ENCODE data around the gene ACP2. TPM values are rescaled to one million over a fixed set of nuclear protein-coding genes. Genes with fewer than 3 reads are reported as not detected.
"Not testable (repeated sequence)": the region's sequence is repeated elsewhere in the genome, so short reads cannot be mapped to it uniquely, and the experiment has no call there.

Gene ACP2
- polyA plus RNA-seq, 1 donor, result 87.3 TPM

DNA sequence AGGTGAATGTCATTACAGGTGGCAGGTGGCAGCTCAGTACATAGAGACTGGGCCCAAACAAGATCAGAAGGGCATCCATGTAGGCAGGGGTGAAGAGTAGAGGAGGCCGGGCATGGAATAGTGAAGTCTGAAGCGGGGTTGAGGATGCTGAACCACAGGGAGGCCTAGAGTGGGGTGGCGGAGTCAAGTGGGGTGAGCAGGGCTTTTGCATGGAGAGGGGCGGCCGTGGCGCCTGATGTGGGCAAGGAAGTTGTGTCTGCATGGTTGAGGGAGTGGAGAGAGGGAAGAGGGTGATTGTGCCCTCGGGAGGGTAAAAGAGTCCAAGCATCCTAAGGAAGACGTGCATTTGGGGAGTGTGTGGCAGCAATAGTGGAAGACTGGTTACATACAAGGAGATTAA, 19.5 kb downstream of the ACP2 start:
- H3K27ac ChIP-seq (ENCODE audit: low read length), result no peak overlapping the region
- H3K4me3 ChIP-seq (ENCODE audit: low read length), result no peak overlapping the region
- no peaks in the 10 kb centered on the region for H3K27me3 ChIP-seq (ENCODE audit: control insufficient read depth, insufficient read depth, low read length)
- no peak for DNase-seq
- H3K9me3 ChIP-seq (ENCODE audit: control insufficient read depth, low read depth, low read length), result no peaks in the 10 kb centered on the region
- 83% methylated on average over 1 of the region's 8 CpGs for WGBS (ENCODE audit: insufficient coverage, low lambda C conversion rate)
- peaks cover 13% of the 10 kb centered on the region for H3K36me3 ChIP-seq (ENCODE audit: control insufficient read depth, insufficient read depth, low read length)
- peaks cover 12% of the 10 kb centered on the region for H3K4me1 ChIP-seq (ENCODE audit: control insufficient read depth, insufficient read depth, low read length)

DNA sequence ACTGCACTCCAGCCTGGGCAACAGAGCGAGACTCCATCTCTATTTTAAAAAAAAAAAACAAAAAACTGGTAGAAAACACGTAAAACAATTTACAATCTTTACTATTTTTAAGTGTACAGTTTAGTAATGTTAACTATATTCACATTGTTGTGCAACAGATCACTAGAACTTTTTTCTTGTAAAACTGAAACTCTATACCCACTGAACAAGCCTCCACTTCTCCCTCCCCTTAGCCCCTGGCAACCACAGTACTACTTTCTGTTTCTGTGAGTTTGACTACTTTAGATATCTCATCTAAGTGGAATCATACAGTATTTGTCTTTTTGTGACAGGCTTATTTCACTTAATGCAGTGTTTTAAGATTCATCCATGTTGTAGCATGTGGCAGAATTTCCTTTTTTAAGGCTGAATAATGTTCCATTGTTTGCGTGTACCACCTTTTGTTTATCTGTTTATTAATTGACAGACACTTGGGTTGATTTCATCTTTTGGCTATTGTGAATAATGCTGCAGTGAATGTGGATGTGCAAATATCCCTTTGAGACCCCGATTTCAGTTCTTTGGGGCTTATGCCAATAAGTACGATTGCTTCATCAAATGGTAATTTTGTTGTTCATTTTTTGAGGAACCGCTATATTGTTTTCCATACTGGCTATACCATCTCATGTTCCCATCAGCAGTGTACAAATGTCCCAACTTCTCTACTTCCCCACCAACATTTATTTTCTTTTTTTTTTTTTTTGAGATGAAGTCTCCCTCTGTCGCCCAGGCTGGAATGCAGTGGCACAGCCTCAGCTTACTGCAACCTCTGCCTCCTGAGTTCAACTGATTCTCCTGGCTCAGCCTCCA, 22.8 kb downstream of the ACP2 start:
- H3K9me3 ChIP-seq (ENCODE audit: control insufficient read depth, low read depth, low read length), result no peaks in the 10 kb centered on the region
- no peak overlapping the region for H3K27ac ChIP-seq (ENCODE audit: low read length)
- H3K4me3 ChIP-seq (ENCODE audit: low read length), result no peak overlapping the region
- H3K4me1 ChIP-seq (ENCODE audit: control insufficient read depth, insufficient read depth, low read length), result no peaks in the 10 kb centered on the region
- 100% methylated on average over 1 of the region's 7 CpGs for WGBS (ENCODE audit: insufficient coverage, low lambda C conversion rate)
- H3K36me3 ChIP-seq (ENCODE audit: control insufficient read depth, insufficient read depth, low read length), result peaks cover 23% of the 10 kb centered on the region
- H3K27me3 ChIP-seq (ENCODE audit: control insufficient read depth, insufficient read depth, low read length), result no peaks in the 10 kb centered on the region
- DNase-seq, result no peak

DNA sequence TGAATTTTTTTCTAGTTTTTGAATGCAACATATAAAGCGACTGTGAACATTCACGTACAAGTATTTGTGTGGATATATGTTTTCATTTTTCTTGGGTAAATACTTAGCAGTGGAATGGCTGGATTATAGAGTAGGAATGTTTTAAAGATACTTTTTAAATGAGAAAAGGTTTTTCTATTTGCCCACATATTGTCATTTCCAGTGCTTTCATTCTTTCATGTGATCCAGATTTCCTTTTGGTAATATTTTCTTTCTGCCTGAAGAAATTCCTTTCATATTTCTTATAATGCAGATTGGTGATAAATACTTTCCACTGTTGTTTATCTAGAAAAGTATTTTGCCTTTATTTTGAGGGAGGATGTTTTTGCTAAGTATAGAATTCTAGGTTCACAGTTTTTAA, 25.9 kb downstream of the ACP2 start:
- H3K4me3 ChIP-seq (ENCODE audit: low read length), result no peak overlapping the region
- no peaks in the 10 kb centered on the region for H3K4me1 ChIP-seq (ENCODE audit: control insufficient read depth, insufficient read depth, low read length)
- H3K27me3 ChIP-seq (ENCODE audit: control insufficient read depth, insufficient read depth, low read length), result no peaks in the 10 kb centered on the region
- peaks cover 20% of the 10 kb centered on the region for H3K36me3 ChIP-seq (ENCODE audit: control insufficient read depth, insufficient read depth, low read length)
- WGBS (ENCODE audit: insufficient coverage, low lambda C conversion rate), result 100% methylated on average over 1 of the region's 2 CpGs
- DNase-seq, result no peak
- H3K9me3 ChIP-seq (ENCODE audit: control insufficient read depth, low read depth, low read length), result no peaks in the 10 kb centered on the region
- no peak overlapping the region for H3K27ac ChIP-seq (ENCODE audit: low read length)

DNA sequence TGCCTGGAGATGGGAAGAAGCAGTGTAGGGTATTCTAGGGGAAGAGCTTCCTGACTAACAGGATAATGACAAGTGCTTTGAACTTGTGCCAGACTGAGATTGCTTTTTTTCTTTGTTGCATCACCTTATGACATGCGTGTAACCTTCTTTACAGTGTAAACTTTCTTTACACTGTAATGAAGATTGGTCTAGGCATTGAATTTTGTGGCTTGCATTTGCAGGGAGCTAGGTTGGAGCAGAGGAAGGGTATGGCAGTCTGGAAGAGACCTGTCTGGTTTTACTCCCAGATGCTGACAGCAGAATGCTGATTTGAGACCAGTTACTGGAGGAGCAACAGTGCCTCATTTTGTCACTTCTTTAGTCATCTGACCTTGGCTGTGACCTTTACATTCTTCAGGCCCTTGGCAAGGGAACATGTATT, 28.2 kb downstream of the ACP2 start:
- peaks cover 15% of the 10 kb centered on the region for H3K4me1 ChIP-seq (ENCODE audit: control insufficient read depth, insufficient read depth, low read length)
- DNase-seq, result peak in 1 of 2 donors; percentile 31
- no peaks in the 10 kb centered on the region for H3K27me3 ChIP-seq (ENCODE audit: control insufficient read depth, insufficient read depth, low read length)
- no peaks in the 10 kb centered on the region for H3K9me3 ChIP-seq (ENCODE audit: control insufficient read depth, low read depth, low read length)
- no peak overlapping the region for H3K27ac ChIP-seq (ENCODE audit: low read length)
- no CpG with 5 or more reads among the region's 1 CpG for WGBS (ENCODE audit: insufficient coverage, low lambda C conversion rate)
- peaks cover 13% of the 10 kb centered on the region for H3K36me3 ChIP-seq (ENCODE audit: control insufficient read depth, insufficient read depth, low read length)
- no peak overlapping the region for H3K4me3 ChIP-seq (ENCODE audit: low read length)

DNA sequence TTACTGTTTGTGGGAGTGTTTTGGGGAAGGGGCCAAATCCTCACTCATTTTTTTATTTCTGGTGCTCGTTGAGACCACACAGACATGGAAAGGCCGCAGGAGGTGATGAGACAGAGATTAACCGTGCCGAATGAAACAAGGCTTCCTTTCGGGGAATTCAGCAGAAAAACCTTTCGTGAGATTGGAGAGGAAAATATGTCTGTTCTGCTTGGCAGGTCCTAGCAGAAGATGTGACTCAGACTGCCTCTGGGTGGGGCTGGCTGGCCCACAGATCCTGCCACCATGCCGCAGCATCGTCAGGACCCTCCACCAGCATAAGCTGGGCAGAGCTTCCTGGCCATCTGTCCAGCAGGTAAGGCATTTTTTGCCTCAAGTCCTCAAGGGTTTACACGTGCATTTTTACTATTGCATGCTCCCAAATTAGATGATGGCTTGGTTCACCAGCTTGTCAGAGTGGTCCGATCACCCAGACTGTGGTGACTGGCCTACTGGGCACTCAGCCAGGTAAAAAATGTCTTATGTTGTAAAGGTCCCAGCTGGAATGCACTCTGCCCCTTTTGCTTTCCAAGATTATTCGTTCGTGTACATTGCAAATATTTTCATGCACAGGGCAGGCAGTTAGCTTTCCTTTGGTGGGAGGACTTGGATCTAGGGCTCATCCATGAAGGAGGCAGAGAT, 32.4 kb downstream of the ACP2 start:
- DNase-seq, result peak; percentile 67 to 86
- Histone ChIP-seq H3K4me3 (ENCODE audit: low read length) (peak overlapping the region; percentile 65), H3K27me3 (ENCODE audit: control insufficient read depth, insufficient read depth, low read length) (no peaks in the 10 kb centered on the region), H3K27ac (ENCODE audit: low read length) (peak overlapping the region; percentile 97), H3K4me1 (ENCODE audit: control insufficient read depth, insufficient read depth, low read length) (peaks cover 17% of the 10 kb centered on the region), H3K9me3 (ENCODE audit: control insufficient read depth, low read depth, low read length) (no peaks in the 10 kb centered on the region), H3K36me3 (ENCODE audit: control insufficient read depth, insufficient read depth, low read length) (peaks cover 5% of the 10 kb centered on the region)
- no CpG with 5 or more reads among the region's 12 CpGs for WGBS (ENCODE audit: insufficient coverage, low lambda C conversion rate)

- Histone ChIP-seq H3K27me3 (ENCODE audit: control insufficient read depth, insufficient read depth, low read length) (no peaks in the 10 kb centered on the region), H3K4me3 (ENCODE audit: low read length) (peak overlapping the region; percentile 65), H3K36me3 (ENCODE audit: control insufficient read depth, insufficient read depth, low read length) (peaks cover 3% of the 10 kb centered on the region), H3K9me3 (ENCODE audit: control insufficient read depth, low read depth, low read length) (no peaks in the 10 kb centered on the region), H3K4me1 (ENCODE audit: control insufficient read depth, insufficient read depth, low read length) (peaks cover 17% of the 10 kb centered on the region), H3K27ac (ENCODE audit: low read length) (peak overlapping the region; percentile 97)
- DNase-seq, result peak in 1 of 2 donors; percentile 74
- no CpG with 5 or more reads among the region's 15 CpGs for WGBS (ENCODE audit: insufficient coverage, low lambda C conversion rate)
These were observed 33.2 kb downstream of the ACP2 start for GRCh38 chr11:47215366-47215910.

DNA sequence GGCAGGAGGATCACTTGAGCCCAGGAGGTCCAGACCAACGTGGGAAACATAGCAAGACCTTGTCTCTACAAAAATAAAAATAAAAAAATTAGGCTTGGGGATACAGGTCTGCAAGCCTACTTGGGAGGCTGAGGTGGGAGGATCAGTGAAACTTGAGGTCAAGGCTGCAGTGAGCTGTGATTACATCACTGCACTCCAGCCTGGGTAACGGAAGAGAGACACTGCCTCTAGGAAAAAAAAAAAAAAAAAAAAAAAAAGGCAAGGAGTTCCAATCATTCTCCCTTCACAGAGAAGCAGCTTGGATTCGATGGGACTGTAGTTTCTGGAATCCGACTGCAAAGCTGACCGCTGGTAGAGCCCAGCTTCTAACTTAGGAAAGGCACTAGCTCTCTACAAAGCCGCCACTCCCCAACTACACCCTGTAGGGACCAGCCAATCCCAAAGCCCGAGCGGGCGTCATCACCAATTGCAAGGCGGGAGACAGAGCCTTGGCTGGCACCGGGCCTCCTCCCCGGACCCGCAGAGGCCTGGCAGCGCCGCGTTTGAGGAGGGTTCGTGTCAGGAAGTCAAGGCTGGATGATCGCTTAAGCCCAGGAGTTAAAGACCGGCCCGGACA, 34.6 kb downstream of the ACP2 start:
- Histone ChIP-seq H3K27me3 (ENCODE audit: control insufficient read depth, insufficient read depth, low read length) (no peaks in the 10 kb centered on the region), H3K4me3 (ENCODE audit: low read length) (peak overlapping the region; percentile 65), H3K36me3 (ENCODE audit: control insufficient read depth, insufficient read depth, low read length) (no peaks in the 10 kb centered on the region), H3K9me3 (ENCODE audit: control insufficient read depth, low read depth, low read length) (no peaks in the 10 kb centered on the region), H3K27ac (ENCODE audit: low read length) (peak overlapping the region; percentile 97), H3K4me1 (ENCODE audit: control insufficient read depth, insufficient read depth, low read length) (peaks cover 17% of the 10 kb centered on the region)
- peak; percentile 82 to 88 for DNase-seq
- WGBS (ENCODE audit: insufficient coverage, low lambda C conversion rate), result no CpG with 5 or more reads among the region's 20 CpGs

DNA sequence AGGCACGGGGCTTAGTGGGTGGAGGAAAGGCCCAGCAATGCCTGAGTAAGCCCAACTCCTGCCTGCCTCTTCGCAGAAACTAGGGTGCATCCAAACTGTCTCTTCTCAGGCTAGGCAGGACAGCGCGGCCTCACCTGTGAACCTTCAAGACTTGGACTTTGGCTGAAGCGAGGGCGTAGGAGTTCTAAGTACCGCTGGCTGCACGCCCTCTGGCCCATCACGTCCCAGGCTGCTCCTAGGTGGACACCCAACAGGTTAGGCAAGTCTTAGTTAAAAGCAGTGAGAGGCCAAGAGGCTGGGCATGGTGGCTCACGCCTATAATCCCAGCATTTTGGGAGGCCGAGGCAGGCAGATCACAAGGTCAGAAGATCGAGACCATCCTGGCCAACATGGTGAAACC, 35.7 kb downstream of the ACP2 start:
- H3K27ac ChIP-seq (ENCODE audit: low read length), result no peak overlapping the region
- no peak overlapping the region for H3K4me3 ChIP-seq (ENCODE audit: low read length)
- no peaks in the 10 kb centered on the region for H3K9me3 ChIP-seq (ENCODE audit: control insufficient read depth, low read depth, low read length)
- no CpG with 5 or more reads among the region's 12 CpGs for WGBS (ENCODE audit: insufficient coverage, low lambda C conversion rate)
- H3K36me3 ChIP-seq (ENCODE audit: control insufficient read depth, insufficient read depth, low read length), result no peaks in the 10 kb centered on the region
- no peaks in the 10 kb centered on the region for H3K27me3 ChIP-seq (ENCODE audit: control insufficient read depth, insufficient read depth, low read length)
- H3K4me1 ChIP-seq (ENCODE audit: control insufficient read depth, insufficient read depth, low read length), result peaks cover 17% of the 10 kb centered on the region
- DNase-seq, result peak in 1 of 2 donors; percentile 51

DNA sequence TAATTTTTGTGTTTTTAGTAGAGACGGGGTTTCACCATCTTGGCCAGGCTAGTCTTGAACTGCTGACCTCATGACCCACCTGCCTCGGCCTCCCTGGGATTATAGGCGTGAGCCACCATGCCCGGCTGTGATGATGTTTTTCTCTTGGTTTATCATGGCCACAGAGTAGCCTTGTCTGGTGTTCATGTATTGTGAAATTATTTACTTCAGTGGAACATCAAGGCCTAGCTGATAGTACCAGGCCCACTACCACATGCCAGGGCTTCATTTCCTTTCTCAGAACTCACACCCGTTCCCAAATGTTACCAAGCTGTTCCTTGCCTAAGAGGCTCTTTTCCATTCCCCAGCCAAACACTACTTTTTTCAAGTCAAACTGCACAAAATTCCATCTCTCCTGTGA, 40.0 kb downstream of the ACP2 start:
- DNase-seq, result no peak
- WGBS (ENCODE audit: insufficient coverage, low lambda C conversion rate), result 100% methylated on average over 1 of the region's 5 CpGs
- no peak overlapping the region for H3K4me3 ChIP-seq (ENCODE audit: low read length)
- no peaks in the 10 kb centered on the region for H3K9me3 ChIP-seq (ENCODE audit: control insufficient read depth, low read depth, low read length)
- H3K27me3 ChIP-seq (ENCODE audit: control insufficient read depth, insufficient read depth, low read length), result no peaks in the 10 kb centered on the region
- no peaks in the 10 kb centered on the region for H3K4me1 ChIP-seq (ENCODE audit: control insufficient read depth, insufficient read depth, low read length)
- H3K36me3 ChIP-seq (ENCODE audit: control insufficient read depth, insufficient read depth, low read length), result no peaks in the 10 kb centered on the region
- H3K27ac ChIP-seq (ENCODE audit: low read length), result no peak overlapping the region

- H3K27me3 ChIP-seq (ENCODE audit: control insufficient read depth, insufficient read depth, low read length); DNase-seq; H3K9me3 ChIP-seq (ENCODE audit: control insufficient read depth, low read depth, low read length); H3K36me3 ChIP-seq (ENCODE audit: control insufficient read depth, insufficient read depth, low read length); H3K4me3 ChIP-seq (ENCODE audit: low read length); H3K27ac ChIP-seq (ENCODE audit: low read length); H3K4me1 ChIP-seq (ENCODE audit: control insufficient read depth, insufficient read depth, low read length): not testable (repeated sequence)
- no CpG with 5 or more reads among the region's 13 CpGs for WGBS (ENCODE audit: insufficient coverage, low lambda C conversion rate)
These were observed 40.5 kb downstream of the ACP2 start for GRCh38 chr11:47208008-47208552.

Measured in large intestine (tissue), 3 donors.